PC-9 (cell line): ENCODE results near the gene RTBDN. TPM values are rescaled to one million over a fixed set of nuclear protein-coding genes. Genes with fewer than 3 reads are reported as not detected.

ENCODE experiments used
- BruUV-seq: library from RNA; stranded (reverse); fragments of 400-500 nt; replicated peaks from 2 replicates; lab custom pipeline; 2021; lab: Mats Ljungman, UMichigan
- CTCF ChIA-PET: fragments of 300-600 bp; sonication (Branson Sonifier 250); formaldehyde crosslinking; loops from one replicate; lab custom pipeline; 2022; ENCODE audit warnings: antibody characterized with exemption; lab: Charles Lee
- POLR2A ChIA-PET: fragments of 300-600 bp; sonication (Branson Sonifier 250); formaldehyde crosslinking; loops from one replicate; lab custom pipeline; 2022; ENCODE audit warnings: antibody characterized with exemption; ENCODE audit not compliant: unreplicated experiment; lab: Charles Lee
- DNase-seq, 2 experiments: peaks; one replicate each; pipeline versions ENCODE4 v3.0.0 to v3.0.0-alpha.2; 2015 to 2022; ENCODE audit warnings: mixed read lengths in 1 of 2
- H2AFZ ChIP-seq: fragments of 200-600 bp; sonication (generic); 2 replicates; pipeline ENCODE4 v1.8.1; 2017; ENCODE audit warnings: antibody characterized with exemption
- H3F3A ChIP-seq: fragments of 200-600 bp; sonication (generic); 2 replicates; pipeline ENCODE4 v1.8.1; 2017; ENCODE audit warnings: antibody characterized with exemption, mild to moderate bottlenecking, low read depth; ENCODE audit not compliant: insufficient read depth
- H3K27ac ChIP-seq: fragments of 200-600 bp; sonication (generic); 2 replicates; pipeline ENCODE4 v1.6.1; 2016; ENCODE audit warnings: mixed run types
- H3K27me3 ChIP-seq: fragments of 200-600 bp; sonication (generic); 2 replicates; pipeline ENCODE4 v1.6.1; 2016; ENCODE audit warnings: low read depth, mixed run types; ENCODE audit not compliant: insufficient read depth
- H3K36me3 ChIP-seq: fragments of 200-600 bp; sonication (generic); 2 replicates; pipeline ENCODE4 v1.6.1; 2016; ENCODE audit warnings: low read depth, mixed run types
- H3K4me1 ChIP-seq: fragments of 200-600 bp; sonication (generic); replicated peaks from 2 replicates; pipeline ENCODE4 v1.6.1; 2016; ENCODE audit warnings: mixed run types; ENCODE audit not compliant: insufficient read depth
- H3K4me2 ChIP-seq: fragments of 200-600 bp; sonication (generic); 2 replicates; pipeline ENCODE4 v1.6.1; 2017; ENCODE audit warnings: mixed run types
- H3K4me3 ChIP-seq: fragments of 200-600 bp; sonication (generic); 2 replicates; pipeline ENCODE4 v1.6.1; 2016; ENCODE audit warnings: mixed run types
- H3K79me2 ChIP-seq: fragments of 200-600 bp; sonication (generic); 2 replicates; pipeline ENCODE4 v1.6.1; 2017; ENCODE audit warnings: low read depth, mixed run types
- H3K9me2 ChIP-seq: fragments of 200-600 bp; sonication (generic); 2 replicates; pipeline ENCODE4 v1.8.1; 2017; ENCODE audit warnings: mild to moderate bottlenecking; ENCODE audit not compliant: insufficient read depth
- H3K9me3 ChIP-seq: fragments of 200-600 bp; sonication (generic); 2 replicates; pipeline ENCODE4 v1.8.1; 2016; ENCODE audit warnings: low read depth; ENCODE audit not compliant: insufficient read depth
- H4K20me1 ChIP-seq: fragments of 200-600 bp; sonication (generic); 2 replicates; pipeline ENCODE4 v1.8.1; 2017; ENCODE audit not compliant: insufficient read depth
- CTCF ChIP-seq: fragments of 200-600 bp; sonication (generic); conservative IDR thresholded peaks from 2 replicates; pipeline ENCODE4 v1.6.1; 2017; ENCODE audit warnings: mixed run types, antibody characterized with exemption, mild to moderate bottlenecking, moderate library complexity
- EZH2 ChIP-seq: fragments of 200-600 bp; sonication (generic); IDR thresholded peaks from 2 replicates; pipeline ENCODE4 v1.8.0; 2017; ENCODE audit warnings: antibody characterized with exemption, low read depth
- intact Hi-C: fragments of 100-400 bp; cut with micrococcal nuclease; formaldehyde crosslinking; loops from one replicate; pipeline ENCODE4 v1.10.0; 2022; ENCODE audit not compliant: unreplicated experiment
- microRNA-seq: library from miRNA; unstranded; fragments of <30 nt; microRNA quantifications from one replicate; pipeline ENCODE4 v1.2.0, GENCODE V29; 2021; ENCODE audit warnings: borderline number of aligned reads, borderline replicate concordance
- total RNA-seq: library from RNA; stranded (reverse); gene quantifications from 2 replicates; pipeline ENCODE4 v1.2.3, GENCODE V29; 2021

Gene RTBDN
- total RNA-seq, 1 experiment from 2014 or later, result 1.0 TPM

- Histone ChIP-seq H3K4me2 (peak overlapping the region; percentile 78), H4K20me1 (no peaks in the 10 kb centered on the region), H3K79me2 (peaks cover 53% of the 10 kb centered on the region), H3K9me3 (no peaks in the 10 kb centered on the region), H3K36me3 (no peaks in the 10 kb centered on the region), H3K4me3 (peak overlapping the region; percentile 59), H3K9me2 (no peaks in the 10 kb centered on the region), H3F3A (peaks cover 66% of the 10 kb centered on the region), H3K27ac (peak overlapping the region; percentile 51), H3K4me1 (peaks cover 54% of the 10 kb centered on the region), H2AFZ (peak overlapping the region; percentile 69), H3K27me3 (no peaks in the 10 kb centered on the region)
- BruUV-seq, result no TSS peak
- ChIA-PET CTCF (interaction anchor here (1.5 to 2.2 kb wide), 3 partner anchors 15 to 24 kb away, joined by 3 to 11 read pairs (median 8); partner anchors contain the start of gene JUNB), POLR2A (interaction anchor here (0.6 to 2.5 kb wide), 6 partner anchors 9 to 54 kb away, joined by 3 to 59 read pairs (median 4); partner anchors contain the start of gene JUNB)
- DNase-seq, result peak; percentile 63 to 85
- intact Hi-C loops, result loop anchor here (1.0 to 5.0 kb wide), 2 partner anchors 19 to 375 kb away; partner anchors contain the start of genes IER2 and STX10
- TF ChIP-seq CTCF (peak; percentile 99), EZH2 (no peak)
These were observed 57.0 kb downstream of the RTBDN start for GRCh38 chr19:12777217-12778016.

Small RNA genes lying within 50 kb of the gene (microRNA-seq; reads per million reads assigned to microRNA genes)
- gene MIR5684 (not detected), gene MIR6794 (not detected)

Other genes with a start within 250 kb of the RTBDN start
- 7.5 and 8.9 TPM in 2 replicates for gene ZNF490, start 223.8 kb downstream of the RTBDN start, total RNA-seq
- gene ZNF791, start 223.7 kb downstream of the RTBDN start, total RNA-seq, result 22.4 and 27.7 TPM in 2 replicates
- 41.5 and 48.2 TPM in 2 replicates for gene MAN2B1, start 167.8 kb downstream of the RTBDN start, total RNA-seq
- 12.9 and 21.2 TPM in 2 replicates for gene WDR83, start 167.8 kb downstream of the RTBDN start, total RNA-seq
- 106 and 121 TPM in 2 replicates for gene DHPS, start 152.7 kb downstream of the RTBDN start, total RNA-seq
- gene GNG14, start 146.6 kb downstream of the RTBDN start, total RNA-seq, result not detected in 2 replicates
- gene FBXW9, start 137.9 kb downstream of the RTBDN start, total RNA-seq, result 21.0 and 21.9 TPM in 2 replicates
- 67.4 and 77.5 TPM in 2 replicates for gene TNPO2, start 110.6 kb downstream of the RTBDN start, total RNA-seq
- gene TRIR, start 99.9 kb downstream of the RTBDN start, total RNA-seq, result 173 and 194 TPM in 2 replicates
- 72.8 and 81.9 TPM in 2 replicates for gene GET3, start 97.1 kb downstream of the RTBDN start, total RNA-seq
- gene BEST2, start 82.8 kb downstream of the RTBDN start, total RNA-seq, result not detected in 2 replicates
- 109 and 127 TPM in 2 replicates for gene HOOK2, start 59.0 kb downstream of the RTBDN start, total RNA-seq
- gene JUNB, start 43.1 kb downstream of the RTBDN start, total RNA-seq, result 70.7 and 87.0 TPM in 2 replicates
- 268 and 271 TPM in 2 replicates for gene PRDX2, start 32.8 kb downstream of the RTBDN start, total RNA-seq
- gene THSD8, start 32.5 kb downstream of the RTBDN start, total RNA-seq, result 28.8 and 30.0 TPM in 2 replicates
- 38.6 and 60.4 TPM in 2 replicates for gene RNASEH2A, start 28.0 kb downstream of the RTBDN start, total RNA-seq
- gene MAST1, start 3.9 kb upstream of the RTBDN start, total RNA-seq, result 11.4 and 11.9 TPM in 2 replicates
- gene DNASE2, start 46.9 kb upstream of the RTBDN start, total RNA-seq, result 68.4 and 81.0 TPM in 2 replicates
- gene KLF1, start 52.6 kb upstream of the RTBDN start, total RNA-seq, result 0.22 and 0.25 TPM in 2 replicates
- gene GCDH, start 56.6 kb upstream of the RTBDN start, total RNA-seq, result 23.2 and 27.8 TPM in 2 replicates
- 2.1 and 2.6 TPM in 2 replicates for gene SYCE2, start 84.7 kb upstream of the RTBDN start, total RNA-seq
- gene FARSA, start 99.1 kb upstream of the RTBDN start, total RNA-seq, result 53.7 and 76.5 TPM in 2 replicates
- gene CALR, start 104.0 kb upstream of the RTBDN start, total RNA-seq, result 606 and 727 TPM in 2 replicates
- gene RAD23A, start 111.3 kb upstream of the RTBDN start, total RNA-seq, result 186 and 187 TPM in 2 replicates
- 29.1 and 32.5 TPM in 2 replicates for gene GADD45GIP1, start 122.6 kb upstream of the RTBDN start, total RNA-seq
- 0.20 and 0.28 TPM in 2 replicates for gene DAND5, start 135.0 kb upstream of the RTBDN start, total RNA-seq
- gene NFIX, start 160.9 kb upstream of the RTBDN start, total RNA-seq, result 19.7 and 24.2 TPM in 2 replicates